Smooth muscle cell (in vitro differentiated cells): ENCODE results near the gene SLC41A3. TPM values are rescaled to one million over a fixed set of nuclear protein-coding genes. Genes with fewer than 3 reads are reported as not detected.
"Not testable (repeated sequence)": the region's sequence is repeated elsewhere in the genome, so short reads cannot be mapped to it uniquely, and the experiment has no call there.

ENCODE experiments used
- DNase-seq: peaks from one replicate; lab custom pipeline; 2025; ENCODE audit not compliant: unreplicated experiment; lab: John Stamatoyannopoulos, UW
- H2AFZ ChIP-seq: fragments of 200-600 bp; sonication (generic); 2 replicates; pipeline ENCODE4 v1.6.0; 2016; ENCODE audit warnings: antibody characterized with exemption, low read depth, mild to moderate bottlenecking
- H3F3A ChIP-seq: fragments of 200-600 bp; sonication (generic); 2 replicates; pipeline ENCODE4 v1.6.0; 2017; ENCODE audit warnings: antibody characterized with exemption, low read depth
- H3K27ac ChIP-seq: fragments of 200-600 bp; sonication (generic); 2 replicates; pipeline ENCODE4 v1.5.1; 2016; ENCODE audit warnings: low read depth, mild to moderate bottlenecking
- H3K27me3 ChIP-seq: fragments of 200-600 bp; sonication (generic); 2 replicates; pipeline ENCODE4 v1.6.1; 2016; ENCODE audit warnings: low read depth, mild to moderate bottlenecking
- H3K36me3 ChIP-seq: fragments of 200-600 bp; sonication (generic); 2 replicates; pipeline ENCODE4 v1.5.1; 2016; ENCODE audit warnings: low read depth
- H3K4me1 ChIP-seq: fragments of 200-600 bp; sonication (generic); 2 replicates; pipeline ENCODE4 v1.5.1; 2016; ENCODE audit warnings: low read depth
- H3K4me2 ChIP-seq: fragments of 200-600 bp; sonication (generic); 2 replicates; pipeline ENCODE4 v1.6.0; 2016; ENCODE audit warnings: mild to moderate bottlenecking
- H3K4me3 ChIP-seq: fragments of 200-600 bp; sonication (generic); 2 replicates; pipeline ENCODE4 v1.5.1; 2016; ENCODE audit warnings: mild to moderate bottlenecking
- H3K79me2 ChIP-seq: fragments of 200-600 bp; sonication (generic); 2 replicates; pipeline ENCODE4 v1.6.0; 2016; ENCODE audit warnings: low read depth, mild to moderate bottlenecking
- H3K9ac ChIP-seq: fragments of 200-600 bp; sonication (generic); 2 replicates; pipeline ENCODE4 v1.6.0; 2016; ENCODE audit warnings: low read depth
- H3K9me3 ChIP-seq: fragments of 200-600 bp; sonication (generic); replicated peaks from 2 replicates; pipeline ENCODE4 v1.5.1; 2016; ENCODE audit warnings: low read depth
- H4K20me1 ChIP-seq: fragments of 200-600 bp; sonication (generic); 2 replicates; pipeline ENCODE4 v1.6.0; 2016; ENCODE audit warnings: low read depth
- whole genome bisulfite sequencing: methylation state at CpG from one replicate; pipeline ENCODE4 v1.1.7; 2016; ENCODE audit warnings: low lambda C conversion rate; 5-methylcytosine and 5-hydroxymethylcytosine counted together
- polyA plus RNA-seq: library from polyadenylated mRNA; unstranded; fragments of >200 nt; fragmentation: Nextera tagmentation; extraction: Ambion mirVana; gene quantifications from 2 replicates; pipeline ENCODE4 v1.2.1, GENCODE V29; 2016
- total RNA-seq: library from RNA; depleted of rRNA; stranded (reverse); fragments of >200 nt; gene quantifications from 2 replicates; pipeline ENCODE4 v1.2.3, GENCODE V29; 2014
- TF ChIP-seq, protein P1 (sequence below): fragments of 200-600 bp; sonication (generic); IDR thresholded peaks from 2 replicates; pipeline ENCODE4 v1.5.1; 2017; ENCODE audit warnings: borderline replicate concordance, mild to moderate bottlenecking, antibody characterized with exemption; ENCODE audit not compliant: insufficient read depth, poor library complexity, severe bottlenecking

SLC41A3 gene
- total and polyA plus RNA-seq, 2 experiments from 2014 or later: 20.7 to 23.9 TPM

DNA sequence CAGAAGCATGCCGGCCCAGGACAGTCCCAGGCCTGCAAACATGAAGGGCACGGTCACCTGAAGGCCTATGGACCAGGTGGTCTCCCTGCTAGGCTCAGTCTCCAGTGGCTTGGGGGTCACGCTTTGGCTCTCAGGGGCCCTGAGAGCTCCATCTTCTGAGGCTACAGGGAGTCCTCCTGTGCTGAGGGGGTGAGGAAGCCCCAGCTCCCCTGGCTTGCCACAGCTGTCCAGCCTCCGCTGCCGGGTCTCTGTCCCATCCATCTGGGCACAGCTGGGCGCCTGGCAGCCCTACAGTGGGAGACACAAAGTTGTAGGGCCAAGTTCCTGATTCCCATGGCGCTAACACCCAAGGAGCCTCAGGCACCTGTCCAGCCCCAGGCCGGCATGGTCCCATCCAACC lies 16.0 kb downstream of the SLC41A3 start:
- Histone ChIP-seq H3K9me3 (no peaks in the 10 kb centered on the region), H3K36me3 (no peaks in the 10 kb centered on the region), H3K4me3 (no peak overlapping the region), H3K27me3 (no peaks in the 10 kb centered on the region), H3K9ac (no peak overlapping the region), H3F3A (no peaks in the 10 kb centered on the region), H3K79me2 (no peaks in the 10 kb centered on the region), H3K4me1 (no peaks in the 10 kb centered on the region), H2AFZ (no peak overlapping the region), H4K20me1 (no peaks in the 10 kb centered on the region), H3K4me2 (no peak overlapping the region), H3K27ac (no peak overlapping the region)
- 98% methylated on average over 8 of the region's 8 CpGs for WGBS
- TF ChIP-seq, protein P1, sequence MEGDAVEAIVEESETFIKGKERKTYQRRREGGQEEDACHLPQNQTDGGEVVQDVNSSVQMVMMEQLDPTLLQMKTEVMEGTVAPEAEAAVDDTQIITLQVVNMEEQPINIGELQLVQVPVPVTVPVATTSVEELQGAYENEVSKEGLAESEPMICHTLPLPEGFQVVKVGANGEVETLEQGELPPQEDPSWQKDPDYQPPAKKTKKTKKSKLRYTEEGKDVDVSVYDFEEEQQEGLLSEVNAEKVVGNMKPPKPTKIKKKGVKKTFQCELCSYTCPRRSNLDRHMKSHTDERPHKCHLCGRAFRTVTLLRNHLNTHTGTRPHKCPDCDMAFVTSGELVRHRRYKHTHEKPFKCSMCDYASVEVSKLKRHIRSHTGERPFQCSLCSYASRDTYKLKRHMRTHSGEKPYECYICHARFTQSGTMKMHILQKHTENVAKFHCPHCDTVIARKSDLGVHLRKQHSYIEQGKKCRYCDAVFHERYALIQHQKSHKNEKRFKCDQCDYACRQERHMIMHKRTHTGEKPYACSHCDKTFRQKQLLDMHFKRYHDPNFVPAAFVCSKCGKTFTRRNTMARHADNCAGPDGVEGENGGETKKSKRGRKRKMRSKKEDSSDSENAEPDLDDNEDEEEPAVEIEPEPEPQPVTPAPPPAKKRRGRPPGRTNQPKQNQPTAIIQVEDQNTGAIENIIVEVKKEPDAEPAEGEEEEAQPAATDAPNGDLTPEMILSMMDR: no peak
- no peak for DNase-seq

DNA sequence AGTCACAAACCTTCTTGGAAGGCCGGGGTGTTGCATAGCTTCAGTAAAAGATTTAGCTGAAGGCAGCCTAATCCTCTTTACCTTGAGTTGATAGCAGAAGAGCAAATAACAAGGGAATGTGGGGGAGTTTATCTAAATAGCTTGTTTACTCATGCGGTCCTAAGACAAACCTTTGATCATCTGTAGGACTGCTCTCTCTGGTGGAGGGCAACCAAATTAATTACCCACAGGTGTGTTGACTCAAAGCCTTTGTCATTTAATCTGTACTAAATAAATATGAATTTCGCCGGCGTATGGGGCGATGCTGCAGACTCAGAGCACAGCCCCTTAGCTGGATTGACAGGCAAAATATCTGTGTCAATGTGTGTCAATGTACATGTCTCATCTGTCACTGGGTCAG lies 17.2 kb downstream of the SLC41A3 start:
- H4K20me1 ChIP-seq: not testable (repeated sequence)
- WGBS: 95% methylated on average over 6 of the region's 6 CpGs

DNA sequence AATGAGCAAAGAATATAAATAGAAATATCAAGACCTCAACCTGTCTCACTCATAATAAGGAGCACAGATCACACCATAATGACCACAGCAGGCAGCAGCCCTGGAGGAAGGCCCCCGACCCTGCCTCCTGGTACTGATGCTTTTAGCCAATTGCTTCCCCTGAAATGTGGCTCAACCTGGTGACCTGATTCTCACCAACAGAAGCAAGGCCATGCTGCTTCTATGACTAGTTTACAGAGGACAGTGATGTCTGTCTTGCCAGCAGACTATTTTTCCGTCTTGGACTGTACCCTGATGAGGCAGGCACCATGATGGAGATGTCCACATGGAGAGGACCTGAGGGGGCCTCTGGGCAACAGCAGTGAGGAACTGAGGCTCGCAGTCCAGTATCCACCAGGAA lies 18.0 kb downstream of the SLC41A3 start:
- Histone ChIP-seq H3K9ac (no peak overlapping the region), H3K79me2 (no peaks in the 10 kb centered on the region), H3F3A (no peaks in the 10 kb centered on the region), H3K36me3 (no peaks in the 10 kb centered on the region), H2AFZ (no peak overlapping the region), H3K27me3 (no peaks in the 10 kb centered on the region), H3K4me1 (no peaks in the 10 kb centered on the region), H3K4me2 (no peak overlapping the region), H3K4me3 (no peak overlapping the region), H3K9me3 (no peaks in the 10 kb centered on the region), H3K27ac (no peak overlapping the region), H4K20me1 (no peaks in the 10 kb centered on the region)
- 91% methylated on average over 3 of the region's 3 CpGs for WGBS
- no peak for DNase-seq
- TF ChIP-seq, protein P1: no peak

More for the DNA sequence above, 17.2 kb downstream of the SLC41A3 start:
- H3K4me2 ChIP-seq, H2AFZ ChIP-seq, DNase-seq, H3K79me2 ChIP-seq, H3K4me1 ChIP-seq, H3K4me3 ChIP-seq, H3K27ac ChIP-seq, H3K9ac ChIP-seq, H3K36me3 ChIP-seq, H3K9me3 ChIP-seq, H3F3A ChIP-seq, H3K27me3 ChIP-seq: not testable (repeated sequence)

DNA sequence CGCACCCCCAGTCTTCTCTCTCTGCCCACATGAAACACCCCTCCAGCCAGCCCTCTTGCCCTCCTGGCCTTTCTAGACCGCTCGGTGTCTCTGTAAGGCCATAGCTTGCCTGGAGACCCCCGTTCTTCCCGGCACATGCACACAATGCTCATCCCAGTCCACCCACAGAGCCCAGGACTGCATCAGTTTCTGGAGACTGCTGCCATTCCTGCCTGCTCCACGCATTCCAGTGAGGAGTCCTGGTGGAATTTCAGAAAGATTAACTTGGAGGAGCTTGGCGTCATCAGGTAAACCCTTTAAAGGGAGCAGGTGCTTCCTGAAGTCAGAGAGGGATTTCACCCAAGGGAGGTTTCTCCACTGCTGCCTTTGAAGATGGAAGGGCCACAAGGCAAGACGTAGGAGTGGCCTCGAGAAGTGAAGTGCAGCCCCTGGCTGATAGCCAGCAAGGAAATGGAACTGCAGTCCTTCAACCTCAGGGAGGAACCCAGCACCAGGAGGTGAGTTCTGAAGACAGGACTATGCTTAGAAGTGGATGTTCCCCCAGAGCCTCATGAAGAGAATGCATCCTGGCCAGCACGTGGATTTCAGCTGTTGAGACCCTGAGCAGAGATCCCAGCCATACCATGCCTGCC lies 19.2 kb downstream of the SLC41A3 start:
- TF ChIP-seq, protein P1: no peak
- H3K27me3 ChIP-seq: no peaks in the 10 kb centered on the region
- no peak overlapping the region for H3K27ac ChIP-seq
- H3K79me2 ChIP-seq: no peaks in the 10 kb centered on the region
- no peak for DNase-seq
- no peak overlapping the region for H3K4me2 ChIP-seq
- no peak overlapping the region for H3K9ac ChIP-seq
- H4K20me1 ChIP-seq: no peaks in the 10 kb centered on the region
- H3K36me3 ChIP-seq: no peaks in the 10 kb centered on the region
- H3F3A ChIP-seq: no peaks in the 10 kb centered on the region
- no peaks in the 10 kb centered on the region for H3K4me1 ChIP-seq
- H2AFZ ChIP-seq: no peak overlapping the region
- H3K4me3 ChIP-seq: no peak overlapping the region
- H3K9me3 ChIP-seq: no peaks in the 10 kb centered on the region
- 83% methylated on average over 10 of the region's 10 CpGs for WGBS
